Measurements from ENCODE around the gene TNIK. TPM values are rescaled to one million over a fixed set of nuclear protein-coding genes. Genes with fewer than 3 reads are reported as not detected.

TNIK gene
- total RNA-seq, 1 experiment from 2014 or later = 0.47 TPM

DNA sequence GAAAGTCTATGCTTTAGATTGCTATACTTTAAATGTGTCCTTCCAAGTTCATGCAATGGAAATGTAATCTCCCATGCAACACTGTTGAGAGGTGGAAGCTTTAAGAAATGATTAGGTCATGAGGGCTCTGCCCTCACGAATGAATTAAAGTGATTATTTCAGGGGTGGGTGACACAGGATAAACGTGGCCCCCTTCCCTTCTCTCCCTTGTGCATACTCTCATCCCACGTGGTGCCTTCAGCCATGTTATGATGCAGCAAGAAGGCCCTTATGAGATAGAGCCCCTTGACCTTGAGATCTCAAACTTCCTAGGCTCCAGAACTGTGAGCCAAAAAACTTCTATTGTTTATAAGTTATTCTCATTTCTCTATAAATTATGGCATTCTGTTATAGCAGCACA, 183.3 kb downstream of the TNIK start:
- H3K4me3 ChIP-seq = no peak overlapping the region
- H3K27ac ChIP-seq = no peak overlapping the region
- H3K4me1 ChIP-seq (replicated peaks) = no peaks in the 10 kb centered on the region
- no peaks in the 10 kb centered on the region for H3K9me3 ChIP-seq (replicated peaks)
- DNase-seq (ENCODE audit: low read depth in 1 of 2, low spot score in 2 of 2) = no peak
- H3K36me3 ChIP-seq = no peaks in the 10 kb centered on the region
- no peaks in the 10 kb centered on the region for H3K27me3 ChIP-seq (replicated peaks)

DNA sequence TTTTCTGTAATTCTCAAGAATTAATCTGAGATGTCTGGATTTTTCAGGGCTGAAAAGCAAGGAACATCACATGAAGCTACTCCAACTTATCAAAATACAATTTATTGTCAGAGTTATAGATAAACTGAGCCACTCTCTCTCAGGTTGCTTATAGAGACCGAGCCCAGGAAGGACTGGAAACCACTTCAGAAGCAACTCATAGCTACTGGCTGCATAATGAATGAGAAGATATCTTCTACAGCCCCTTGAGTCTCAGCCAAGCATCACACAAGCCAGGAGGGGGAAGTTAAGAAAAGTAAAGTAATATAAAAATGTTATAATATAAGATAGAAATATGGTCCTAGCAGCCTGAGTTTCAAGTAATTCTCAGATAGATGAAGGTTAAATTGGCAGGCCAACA, 186.0 kb downstream of the TNIK start:
- Histone ChIP-seq H3K36me3 (no peaks in the 10 kb centered on the region), H3K9me3 (replicated peaks) (no peaks in the 10 kb centered on the region), H3K4me1 (replicated peaks) (no peaks in the 10 kb centered on the region), H3K4me3 (no peak overlapping the region), H3K27me3 (replicated peaks) (no peaks in the 10 kb centered on the region), H3K27ac (no peak overlapping the region)
- no peak for DNase-seq (ENCODE audit: low read depth in 1 of 2, low spot score in 2 of 2)

DNA sequence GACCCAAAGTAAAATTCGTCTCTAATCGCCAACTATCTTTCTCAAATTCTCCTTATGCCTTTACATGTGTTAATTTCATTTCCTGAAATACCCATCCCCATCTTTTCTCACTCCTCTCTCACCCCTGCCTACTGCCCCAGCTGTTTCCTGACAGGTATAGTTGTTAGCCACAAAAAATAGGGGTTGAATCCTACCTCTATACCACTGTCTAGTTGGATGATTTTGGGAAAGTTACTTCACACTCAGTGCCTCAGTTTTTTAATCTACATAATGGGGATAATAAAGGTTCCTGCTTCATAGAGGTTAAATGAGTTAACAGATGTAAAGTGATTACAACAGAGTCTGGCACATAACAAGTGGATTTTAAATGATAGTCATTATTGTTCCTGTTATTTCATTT, 189.7 kb downstream of the TNIK start:
- Histone ChIP-seq H3K4me3 (no peak overlapping the region), H3K4me1 (replicated peaks) (no peaks in the 10 kb centered on the region), H3K27me3 (replicated peaks) (no peaks in the 10 kb centered on the region), H3K27ac (no peak overlapping the region), H3K36me3 (no peaks in the 10 kb centered on the region), H3K9me3 (replicated peaks) (no peaks in the 10 kb centered on the region)
- no peak for DNase-seq (ENCODE audit: low read depth in 1 of 2, low spot score in 2 of 2)

DNA sequence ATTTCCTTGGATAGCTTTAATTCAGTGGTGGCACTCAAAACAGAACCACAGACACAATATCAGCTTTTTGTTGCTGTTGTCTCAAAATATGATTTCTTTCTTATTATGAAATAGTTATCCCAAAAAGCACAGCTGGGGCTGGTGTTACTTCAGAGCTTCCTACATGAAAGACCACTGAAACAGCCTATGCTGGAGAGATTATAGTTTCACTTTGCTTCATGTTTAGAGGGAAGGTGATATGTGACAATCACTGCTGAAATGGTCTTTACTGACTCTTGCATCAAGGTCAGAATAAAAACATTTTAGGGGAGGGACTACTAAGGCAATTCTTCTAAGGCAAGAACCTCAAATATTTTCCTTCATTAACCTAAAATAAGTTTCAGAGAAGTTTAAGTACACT, 190.7 kb downstream of the TNIK start:
- H3K27ac ChIP-seq = no peak overlapping the region
- H3K27me3 ChIP-seq (replicated peaks) = no peaks in the 10 kb centered on the region
- no peak overlapping the region for H3K4me3 ChIP-seq
- DNase-seq (ENCODE audit: low read depth in 1 of 2, low spot score in 2 of 2) = no peak
- no peaks in the 10 kb centered on the region for H3K9me3 ChIP-seq (replicated peaks)
- H3K36me3 ChIP-seq = no peaks in the 10 kb centered on the region
- H3K4me1 ChIP-seq (replicated peaks) = no peaks in the 10 kb centered on the region

DNA sequence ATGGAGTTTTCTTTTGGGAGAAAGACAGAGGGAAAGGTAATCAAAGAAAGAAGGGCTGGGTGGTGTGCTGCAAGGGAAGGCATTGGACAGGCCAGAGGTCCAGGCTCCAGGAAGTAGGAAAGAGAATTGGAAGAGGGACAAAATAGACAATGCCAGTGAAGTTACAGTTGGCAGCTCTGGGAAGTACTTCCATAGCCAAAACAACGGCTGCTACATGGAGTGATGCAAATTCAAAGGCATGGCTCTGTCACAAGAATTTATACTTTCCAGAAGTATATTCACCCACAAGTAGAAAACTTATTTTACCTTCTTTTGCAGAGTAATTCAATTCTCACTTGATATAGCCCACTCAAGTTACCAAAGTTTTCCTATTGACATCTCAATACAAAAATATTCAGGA, 191.5 kb downstream of the TNIK start:
- Histone ChIP-seq H3K4me1 (replicated peaks) (no peaks in the 10 kb centered on the region), H3K4me3 (no peak overlapping the region), H3K36me3 (no peaks in the 10 kb centered on the region), H3K27me3 (replicated peaks) (no peaks in the 10 kb centered on the region), H3K9me3 (replicated peaks) (no peaks in the 10 kb centered on the region), H3K27ac (no peak overlapping the region)
- DNase-seq (ENCODE audit: low read depth in 1 of 2, low spot score in 2 of 2) = no peak

GRCh38 chr3:171267104-171267503, 193.1 kb downstream of the TNIK start:
- no peaks in the 10 kb centered on the region for H3K36me3 ChIP-seq
- H3K27ac ChIP-seq = no peak overlapping the region
- H3K27me3 ChIP-seq (replicated peaks) = no peaks in the 10 kb centered on the region
- H3K4me1 ChIP-seq (replicated peaks) = no peaks in the 10 kb centered on the region
- DNase-seq (ENCODE audit: low read depth in 1 of 2, low spot score in 2 of 2) = no peak
- no peaks in the 10 kb centered on the region for H3K9me3 ChIP-seq (replicated peaks)
- H3K4me3 ChIP-seq = no peak overlapping the region

DNA sequence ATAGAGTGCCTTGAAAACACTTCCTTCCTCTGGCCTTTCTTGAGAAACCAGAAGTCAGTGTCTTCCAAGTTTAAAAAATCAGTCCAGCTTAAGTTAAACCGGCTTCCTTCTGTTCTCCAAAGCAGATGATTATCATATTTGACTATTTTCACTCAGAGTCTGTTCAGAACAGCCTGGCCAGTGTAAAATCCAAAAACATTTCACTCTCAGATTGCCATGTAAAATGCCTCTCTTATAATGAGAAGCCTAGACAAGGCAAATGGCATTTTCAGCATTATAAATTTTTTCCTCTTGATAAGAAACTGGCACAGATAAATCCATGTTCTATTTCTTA, 193.5 kb downstream of the TNIK start:
- H3K27ac ChIP-seq = no peak overlapping the region
- H3K36me3 ChIP-seq = no peaks in the 10 kb centered on the region
- H3K9me3 ChIP-seq (replicated peaks) = no peaks in the 10 kb centered on the region
- no peak for DNase-seq (ENCODE audit: low read depth in 1 of 2, low spot score in 2 of 2)
- no peak overlapping the region for H3K4me3 ChIP-seq
- H3K27me3 ChIP-seq (replicated peaks) = no peaks in the 10 kb centered on the region
- no peaks in the 10 kb centered on the region; the same call in 1 of the 2 replicates for H3K4me1 ChIP-seq (replicated peaks)

DNA sequence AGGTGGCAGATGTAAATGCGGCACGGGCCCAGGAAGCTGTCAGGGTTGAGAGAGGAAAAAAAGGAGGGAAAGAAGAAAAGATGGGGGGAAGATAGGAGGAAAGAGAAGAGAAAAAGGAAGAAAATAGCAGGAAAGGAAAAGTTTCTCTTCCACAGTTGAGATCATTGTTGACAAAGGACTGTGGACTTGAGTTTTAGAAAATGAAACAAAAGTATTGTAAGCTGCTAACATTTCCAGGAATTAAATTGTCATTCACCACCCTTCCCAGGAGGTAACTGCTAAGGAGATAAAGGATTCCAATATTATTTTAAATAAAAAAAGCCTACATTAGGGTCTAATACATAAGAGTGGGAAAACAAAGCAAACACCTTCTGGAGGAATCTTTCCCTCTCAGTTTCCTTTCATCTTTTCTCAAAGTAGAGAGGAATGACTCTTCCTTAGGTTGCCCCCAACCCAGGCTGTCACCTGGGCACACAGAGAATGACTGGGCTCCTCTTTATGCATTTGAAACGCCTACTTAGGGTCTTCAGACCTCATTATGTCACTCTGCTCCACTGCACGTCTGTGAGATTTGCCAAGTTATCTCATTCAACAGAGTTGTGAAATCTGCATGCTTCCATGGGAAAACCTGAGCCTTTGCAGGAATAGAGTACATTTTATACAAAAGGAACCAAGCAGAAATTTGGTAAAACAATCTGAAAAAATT, 194.0 kb downstream of the TNIK start:
- no peak for DNase-seq (ENCODE audit: low read depth in 1 of 2, low spot score in 2 of 2)
- no peaks in the 10 kb centered on the region for H3K9me3 ChIP-seq (replicated peaks)
- H3K4me1 ChIP-seq (replicated peaks) = no peaks in the 10 kb centered on the region; the same call in 1 of the 2 replicates
- no peak overlapping the region for H3K4me3 ChIP-seq
- no peaks in the 10 kb centered on the region for H3K27me3 ChIP-seq (replicated peaks)
- no peaks in the 10 kb centered on the region for H3K36me3 ChIP-seq
- no peak overlapping the region for H3K27ac ChIP-seq

DNA sequence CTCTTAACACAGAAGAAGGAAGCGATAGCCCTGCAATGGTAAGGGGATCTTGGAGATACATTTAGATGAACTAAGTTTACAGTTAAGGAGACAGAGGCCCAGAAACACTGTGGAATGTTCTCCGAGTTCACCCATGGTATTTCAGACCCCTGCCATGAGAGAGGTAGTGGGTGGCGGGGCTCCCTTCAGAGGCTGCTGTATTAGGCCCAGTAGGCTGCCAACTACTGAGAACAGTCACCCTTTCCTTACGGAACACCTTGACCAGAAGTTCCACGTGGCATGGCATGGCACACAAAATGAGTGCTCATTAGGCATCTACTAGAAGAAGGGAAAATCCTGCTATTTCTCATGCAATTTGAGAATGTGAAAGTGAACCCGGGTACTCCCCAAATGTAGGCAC, 195.4 kb downstream of the TNIK start:
- Histone ChIP-seq H3K4me3 (no peak overlapping the region), H3K27me3 (replicated peaks) (no peaks in the 10 kb centered on the region), H3K9me3 (replicated peaks) (no peaks in the 10 kb centered on the region), H3K36me3 (no peaks in the 10 kb centered on the region), H3K4me1 (replicated peaks) (no peaks in the 10 kb centered on the region; the same call in 1 of the 2 replicates), H3K27ac (no peak overlapping the region)
- DNase-seq (ENCODE audit: low read depth in 1 of 2, low spot score in 2 of 2) = no peak

- DNase-seq (ENCODE audit: low read depth in 1 of 2, low spot score in 2 of 2) = no peak
- H3K4me3 ChIP-seq = no peak overlapping the region
- H3K4me1 ChIP-seq (replicated peaks) = peaks cover 7% of the 10 kb centered on the region
- H3K9me3 ChIP-seq (replicated peaks) = no peaks in the 10 kb centered on the region
- H3K27ac ChIP-seq = no peak overlapping the region
- H3K36me3 ChIP-seq = no peaks in the 10 kb centered on the region
- no peaks in the 10 kb centered on the region for H3K27me3 ChIP-seq (replicated peaks)
These were observed 197.8 kb downstream of the TNIK start for GRCh38 chr3:171262431-171262830.

DNA sequence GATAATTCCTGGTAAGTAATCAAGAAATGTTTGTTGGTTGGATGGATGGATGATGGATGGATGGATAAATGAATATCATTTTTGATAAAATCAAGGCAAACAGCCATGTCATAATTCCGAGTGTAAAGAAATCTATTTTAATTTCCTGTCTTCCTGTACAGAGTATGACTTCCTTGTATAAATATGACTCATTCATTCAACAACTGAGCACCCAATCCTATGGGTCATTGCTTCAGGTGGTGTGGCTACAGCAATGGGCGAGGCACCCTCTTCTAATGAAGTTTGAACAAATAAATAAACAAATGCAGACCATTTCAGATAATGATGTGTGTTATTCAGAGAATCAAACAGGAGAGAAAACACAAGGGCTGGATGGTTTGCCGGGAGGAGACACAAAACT, 198.7 kb downstream of the TNIK start:
- peaks cover 11% of the 10 kb centered on the region for H3K4me1 ChIP-seq (replicated peaks)
- H3K9me3 ChIP-seq (replicated peaks) = no peaks in the 10 kb centered on the region
- no peak overlapping the region for H3K27ac ChIP-seq
- H3K4me3 ChIP-seq = no peak overlapping the region
- DNase-seq (ENCODE audit: low read depth in 1 of 2, low spot score in 2 of 2) = peak in 1 of 2 experiments; percentile 4
- no peaks in the 10 kb centered on the region for H3K27me3 ChIP-seq (replicated peaks)
- no peaks in the 10 kb centered on the region for H3K36me3 ChIP-seq

DNA sequence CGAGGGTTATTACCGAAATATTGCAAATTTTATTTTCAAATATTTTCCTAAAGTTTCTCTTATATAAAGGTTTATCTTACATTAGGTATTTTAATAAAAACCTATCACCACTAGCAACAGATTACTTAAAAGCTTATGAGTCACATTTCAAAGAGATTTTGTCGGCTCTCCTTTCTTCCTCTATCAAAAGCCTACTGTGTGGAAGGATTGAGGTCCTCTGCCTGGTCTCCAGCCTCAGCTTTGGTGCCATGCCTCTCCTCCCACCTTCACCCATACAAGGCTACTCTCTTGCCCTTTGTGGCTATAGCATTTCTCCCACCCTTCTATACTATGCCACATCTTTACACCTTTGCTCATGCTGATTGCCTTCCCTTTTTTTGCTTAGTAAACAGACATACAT, 199.3 kb downstream of the TNIK start:
- Histone ChIP-seq H3K9me3 (replicated peaks) (no peaks in the 10 kb centered on the region), H3K4me3 (no peak overlapping the region), H3K36me3 (no peaks in the 10 kb centered on the region), H3K27me3 (replicated peaks) (no peaks in the 10 kb centered on the region), H3K4me1 (replicated peaks) (peaks cover 13% of the 10 kb centered on the region), H3K27ac (no peak overlapping the region)
- DNase-seq (ENCODE audit: low read depth in 1 of 2, low spot score in 2 of 2) = no peak

- peaks cover 13% of the 10 kb centered on the region for H3K4me1 ChIP-seq (replicated peaks)
- no peak overlapping the region for H3K27ac ChIP-seq
- H3K9me3 ChIP-seq (replicated peaks) = no peaks in the 10 kb centered on the region
- H3K36me3 ChIP-seq = no peaks in the 10 kb centered on the region
- no peaks in the 10 kb centered on the region for H3K27me3 ChIP-seq (replicated peaks)
- no peak overlapping the region for H3K4me3 ChIP-seq
- no peak for DNase-seq (ENCODE audit: low read depth in 1 of 2, low spot score in 2 of 2)
These were observed 199.7 kb downstream of the TNIK start for GRCh38 chr3:171260466-171260865.

DNA sequence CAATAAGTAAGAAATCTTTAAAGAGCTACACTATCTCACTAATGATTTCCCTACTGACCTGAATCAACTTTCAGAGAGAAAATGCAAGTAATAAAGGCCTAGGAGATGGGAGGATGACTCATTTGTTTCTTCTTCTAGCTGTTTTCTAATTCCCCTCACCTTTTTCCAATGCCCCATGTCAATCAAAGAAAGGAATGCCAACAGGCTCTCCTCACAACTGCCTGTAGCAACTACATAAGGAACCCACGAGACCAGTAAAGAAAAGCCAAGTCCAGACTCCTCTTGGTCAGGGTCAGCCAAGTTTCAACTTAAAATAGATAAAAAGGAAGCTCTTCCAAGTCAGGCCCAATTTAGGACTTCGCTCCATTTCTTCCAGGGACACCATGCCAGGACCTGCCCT, 201.9 kb downstream of the TNIK start:
- H3K9me3 ChIP-seq (replicated peaks) = no peaks in the 10 kb centered on the region
- peaks cover 13% of the 10 kb centered on the region for H3K4me1 ChIP-seq (replicated peaks)
- DNase-seq (ENCODE audit: low read depth in 1 of 2, low spot score in 2 of 2) = no peak
- no peaks in the 10 kb centered on the region for H3K36me3 ChIP-seq
- H3K27me3 ChIP-seq (replicated peaks) = no peaks in the 10 kb centered on the region
- H3K27ac ChIP-seq = no peak overlapping the region
- H3K4me3 ChIP-seq = no peak overlapping the region

Measured in SJSA1 (cell line).